GM08714 (cell line): ENCODE data around the gene SEPTIN11.

Experiments
- H3K4me3 ChIP-seq: fragments of 200-500 bp; sonication (Bioruptor generic); 2 replicates; pipeline ENCODE4 v1.5.1; 2014; ENCODE audit warnings: mild to moderate bottlenecking, low read length, inconsistent platforms
- ZNF274 ChIP-seq: IDR thresholded peaks from 2 replicates; pipeline ENCODE4 v1.6.1; 2012; ENCODE audit warnings: mild to moderate bottlenecking, low read depth, low read length

Gene SEPTIN11

GRCh38 chr4:76943790-76944189, 5.8 kb upstream of the SEPTIN11 start:
- no peak for TF ChIP-seq ZNF274
- H3K4me3 ChIP-seq: no peak overlapping the region

- no peak overlapping the region for H3K4me3 ChIP-seq
- TF ChIP-seq ZNF274: no peak
These were observed 2.2 kb upstream of the SEPTIN11 start for GRCh38 chr4:76947369-76947768.

- no peak for TF ChIP-seq ZNF274
- H3K4me3 ChIP-seq: peak overlapping the region; percentile 78; the same call in 1 of the 2 replicates
These were observed 893 bp upstream of the SEPTIN11 start for GRCh38 chr4:76948443-76949275.

- TF ChIP-seq ZNF274: no peak
- H3K4me3 ChIP-seq: peak overlapping the region; percentile 78
These were observed 752 bp downstream of the SEPTIN11 start for GRCh38 chr4:76950052-76950955.

GRCh38 chr4:76950956-76951671, 1.6 kb downstream of the SEPTIN11 start:
- peak overlapping the region; percentile 78 for H3K4me3 ChIP-seq
- no peak for TF ChIP-seq ZNF274

- H3K4me3 ChIP-seq: no peak overlapping the region; the same call in 1 of the 2 replicates
- TF ChIP-seq ZNF274: no peak
These were observed 2.1 kb downstream of the SEPTIN11 start for GRCh38 chr4:76951672-76952010.

GRCh38 chr4:76952071-76952470, 2.5 kb downstream of the SEPTIN11 start:
- TF ChIP-seq ZNF274: no peak
- no peak overlapping the region for H3K4me3 ChIP-seq

GRCh38 chr4:76952656-76953582, 3.4 kb downstream of the SEPTIN11 start:
- TF ChIP-seq ZNF274: no peak
- H3K4me3 ChIP-seq: no peak overlapping the region

GRCh38 chr4:76953956-76954355, 4.4 kb downstream of the SEPTIN11 start:
- TF ChIP-seq ZNF274: no peak
- H3K4me3 ChIP-seq: no peak overlapping the region

GRCh38 chr4:76954489-76954888, 4.9 kb downstream of the SEPTIN11 start:
- no peak overlapping the region for H3K4me3 ChIP-seq
- no peak for TF ChIP-seq ZNF274

- TF ChIP-seq ZNF274: no peak
These were observed 5.6 kb downstream of the SEPTIN11 start for GRCh38 chr4:76955182-76955581.

GRCh38 chr4:76957004-76957738, 7.6 kb downstream of the SEPTIN11 start:
- TF ChIP-seq ZNF274: no peak
- H3K4me3 ChIP-seq: no peak overlapping the region

More at GRCh38 chr4:76955182-76955581, 5.6 kb downstream of the SEPTIN11 start:
- H3K4me3 ChIP-seq: no peak overlapping the region
